Activated CD8-positive, alpha-beta T cell treated with anti-CD3 and anti-CD28 coated beads for 36 hours (primary cell): ENCODE results near the gene CDH6. TPM values are rescaled to one million over a fixed set of nuclear protein-coding genes. Genes with fewer than 3 reads are reported as not detected.

Experiments used
- ATAC-seq: fragments of 200-7000 bp; cut with Tn5 transposase; one replicate; pipeline ENCODE4 v1.10.0; 2021; ENCODE audit warnings: mild to moderate bottlenecking, moderate library complexity
- CTCF ChIA-PET: fragments of 350-600 bp; sonication (Branson Sonifier 250); formaldehyde crosslinking; loops from one replicate; lab custom pipeline; 2021; ENCODE audit warnings: antibody characterized with exemption; lab: Charles Lee
- POLR2A ChIA-PET: fragments of 350-600 bp; sonication (Branson Sonifier 250); formaldehyde crosslinking; loops from one replicate; lab custom pipeline; 2021; ENCODE audit warnings: antibody characterized with exemption; lab: Charles Lee
- DNase-seq: peaks from one replicate; pipeline ENCODE4 v3.0.0-alpha.2; 2020
- H3K27ac Mint-ChIP-seq: one replicate; pipeline ENCODE4 v1.8.0; 2021; ENCODE audit warnings: mild to moderate bottlenecking, mixed read lengths
- H3K27me3 Mint-ChIP-seq: one replicate; pipeline ENCODE4 v1.8.0; 2021; ENCODE audit warnings: mixed read lengths
- H3K36me3 Mint-ChIP-seq: one replicate; pipeline ENCODE4 v1.8.0; 2021; ENCODE audit warnings: low read depth, mixed read lengths
- H3K4me1 Mint-ChIP-seq: one replicate; pipeline ENCODE4 v1.8.0; 2021; ENCODE audit warnings: low read depth, mixed read lengths
- H3K4me3 Mint-ChIP-seq: one replicate; pipeline ENCODE4 v1.8.0; 2021; ENCODE audit warnings: mild to moderate bottlenecking, moderate library complexity, mixed read lengths
- H3K9me3 Mint-ChIP-seq: one replicate; pipeline ENCODE4 v1.8.0; 2021; ENCODE audit warnings: mixed read lengths
- CTCF ChIP-seq: fragments of 200-600 bp; IDR thresholded peaks from one replicate; pipeline ENCODE4 v1.8.0; 2022; ENCODE audit warnings: antibody characterized with exemption, mild to moderate bottlenecking
- intact Hi-C: fragments of 100-400 bp; cut with micrococcal nuclease; formaldehyde crosslinking; loops from one replicate; pipeline ENCODE4 v1.10.0; 2022
- total RNA-seq, 2 experiments: library from RNA; stranded (reverse); gene quantifications; one replicate each; pipeline ENCODE4 v1.2.3, GENCODE V29; 2021

CDH6 gene
- total RNA-seq, 2 experiments from 2014 or later: not detected

DNA sequence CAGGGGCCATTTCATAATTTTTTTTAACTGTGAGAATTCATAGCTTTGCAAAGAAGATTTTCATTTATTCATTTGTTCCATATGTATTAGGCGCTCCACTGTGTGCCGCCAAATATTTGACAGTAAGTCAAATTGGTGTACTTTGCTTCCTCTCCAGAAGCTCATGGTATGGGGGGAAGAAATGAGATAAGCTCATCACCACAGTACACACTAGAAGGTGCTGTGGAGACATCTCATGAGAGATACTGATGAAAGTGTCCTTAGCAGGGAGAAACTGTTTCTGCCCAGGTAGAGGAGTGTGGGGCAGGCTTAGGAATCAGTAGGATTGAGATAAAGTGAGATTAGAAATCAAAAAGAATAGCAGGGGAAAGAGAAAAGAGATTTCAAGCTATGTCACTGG, 136.2 kb downstream of the CDH6 start:
- no peak for TF ChIP-seq CTCF
- no peaks in the 10 kb centered on the region for H3K36me3 Mint-ChIP-seq
- H3K4me1 Mint-ChIP-seq: no peaks in the 10 kb centered on the region
- intact Hi-C loops: no loop called here
- DNase-seq (no peak), ATAC-seq (no peak)
- ChIA-PET POLR2A (no interaction called here), CTCF (no interaction called here)
- no peak overlapping the region for H3K27ac Mint-ChIP-seq
- peaks cover 4% of the 10 kb centered on the region for H3K27me3 Mint-ChIP-seq
- H3K9me3 Mint-ChIP-seq: no peaks in the 10 kb centered on the region
- H3K4me3 Mint-ChIP-seq: no peak overlapping the region

DNA sequence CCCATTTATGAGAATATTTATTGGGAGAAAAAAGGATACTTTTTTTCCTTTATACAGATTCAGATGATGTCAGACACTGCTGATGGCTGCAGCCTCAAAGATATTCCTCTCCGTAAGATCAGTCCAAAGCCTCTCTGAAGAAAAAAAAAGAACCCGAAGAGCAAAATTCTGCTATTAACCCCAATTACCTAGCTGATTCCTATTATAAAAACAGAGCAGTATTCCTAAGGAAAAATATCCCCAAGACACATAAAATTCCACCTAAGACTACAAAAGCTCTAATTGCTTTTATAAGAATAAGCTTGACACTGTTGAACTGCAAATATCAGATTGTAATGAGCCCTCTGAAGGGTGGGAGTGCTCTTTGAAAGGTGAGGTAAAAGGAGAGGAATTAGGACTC, 138.7 kb downstream of the CDH6 start:
- TF ChIP-seq CTCF: no peak
- no peaks in the 10 kb centered on the region for H3K9me3 Mint-ChIP-seq
- CTCF ChIA-PET: no interaction called here
- intact Hi-C loops: no loop called here
- H3K4me1 Mint-ChIP-seq: no peaks in the 10 kb centered on the region
- peaks cover 4% of the 10 kb centered on the region for H3K27me3 Mint-ChIP-seq
- POLR2A ChIA-PET: no interaction called here
- DNase-seq (no peak), ATAC-seq (no peak)
- no peaks in the 10 kb centered on the region for H3K36me3 Mint-ChIP-seq
- H3K27ac Mint-ChIP-seq: no peak overlapping the region
- no peak overlapping the region for H3K4me3 Mint-ChIP-seq

DNA sequence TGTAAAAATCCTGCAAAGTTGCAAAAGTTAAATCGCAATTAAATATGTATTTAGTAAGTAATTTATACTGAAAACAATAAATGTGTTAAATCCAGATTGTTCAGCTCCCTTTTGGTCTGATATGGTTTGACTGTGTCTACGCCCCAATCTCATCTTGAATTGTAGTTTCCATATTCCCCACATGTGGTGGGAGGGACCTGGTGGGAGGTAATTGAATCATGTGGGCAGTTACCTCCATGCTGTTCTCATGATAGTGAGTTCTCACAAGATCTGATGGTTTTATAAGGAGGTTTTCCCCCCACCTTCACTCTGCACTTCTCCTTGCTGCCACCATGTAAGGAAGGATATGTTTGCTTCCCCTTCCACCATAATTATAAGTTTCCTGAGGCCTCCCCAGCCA, 140.0 kb downstream of the CDH6 start:
- no peak overlapping the region for H3K27ac Mint-ChIP-seq
- peaks cover 4% of the 10 kb centered on the region for H3K27me3 Mint-ChIP-seq
- POLR2A ChIA-PET: no interaction called here

GRCh38 chr5:31334061-31334860, 140.8 kb downstream of the CDH6 start:
- peaks cover 4% of the 10 kb centered on the region for H3K27me3 Mint-ChIP-seq
- CTCF ChIA-PET: no interaction called here
- no peaks in the 10 kb centered on the region for H3K36me3 Mint-ChIP-seq
- no peak overlapping the region for H3K27ac Mint-ChIP-seq
- POLR2A ChIA-PET: no interaction called here
- no peak for DNase-seq
- no peaks in the 10 kb centered on the region for H3K4me1 Mint-ChIP-seq
- no peaks in the 10 kb centered on the region for H3K9me3 Mint-ChIP-seq
- intact Hi-C loops: no loop called here
- TF ChIP-seq CTCF: no peak
- no peak for ATAC-seq
- H3K4me3 Mint-ChIP-seq: no peak overlapping the region

More for the DNA sequence above, 140.0 kb downstream of the CDH6 start:
- no peak for ATAC-seq
- DNase-seq: no peak
- H3K4me1 Mint-ChIP-seq: no peaks in the 10 kb centered on the region
- H3K4me3 Mint-ChIP-seq: no peak overlapping the region
- intact Hi-C loops: no loop called here
- TF ChIP-seq CTCF: no peak
- no peaks in the 10 kb centered on the region for H3K36me3 Mint-ChIP-seq
- CTCF ChIA-PET: no interaction called here
- H3K9me3 Mint-ChIP-seq: no peaks in the 10 kb centered on the region

DNA sequence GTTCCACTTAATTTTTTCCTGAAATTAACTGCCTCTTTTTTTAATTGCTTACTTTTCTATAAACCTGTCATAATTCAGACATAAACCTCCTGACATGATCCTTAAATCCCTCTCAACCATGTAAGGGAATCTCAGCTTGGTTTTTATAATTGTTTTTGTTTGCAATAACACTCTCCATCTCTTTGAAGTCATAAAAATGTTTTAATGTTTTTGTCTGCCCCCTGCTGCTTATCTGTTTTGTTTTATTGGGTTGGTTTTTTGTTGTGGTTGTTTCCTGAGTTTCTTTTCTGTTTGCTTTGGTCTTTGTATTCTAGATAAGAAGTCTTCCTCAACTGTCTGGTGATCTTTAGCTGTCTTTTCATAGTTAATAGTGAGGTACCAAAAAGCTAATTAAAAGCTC, 142.0 kb downstream of the CDH6 start:
- Mint-ChIP-seq H3K9me3 (no peaks in the 10 kb centered on the region), H3K4me3 (no peak overlapping the region), H3K27me3 (peaks cover 2% of the 10 kb centered on the region), H3K36me3 (no peaks in the 10 kb centered on the region), H3K4me1 (no peaks in the 10 kb centered on the region), H3K27ac (no peak overlapping the region)
- intact Hi-C loops: no loop called here
- DNase-seq (no peak), ATAC-seq (no peak)
- no peak for TF ChIP-seq CTCF
- POLR2A ChIA-PET: no interaction called here
- CTCF ChIA-PET: no interaction called here
